LNCAP (cell line): Measurements from ENCODE around the gene KAT6B.

Source experiments
- TF ChIP-seq, protein P1 (sequence below): fragments of 450-650 bp; IDR thresholded peaks from 2 replicates; pipeline ENCODE4 v1.5.1; 2017; ENCODE audit warnings: mild to moderate bottlenecking

KAT6B gene

DNA sequence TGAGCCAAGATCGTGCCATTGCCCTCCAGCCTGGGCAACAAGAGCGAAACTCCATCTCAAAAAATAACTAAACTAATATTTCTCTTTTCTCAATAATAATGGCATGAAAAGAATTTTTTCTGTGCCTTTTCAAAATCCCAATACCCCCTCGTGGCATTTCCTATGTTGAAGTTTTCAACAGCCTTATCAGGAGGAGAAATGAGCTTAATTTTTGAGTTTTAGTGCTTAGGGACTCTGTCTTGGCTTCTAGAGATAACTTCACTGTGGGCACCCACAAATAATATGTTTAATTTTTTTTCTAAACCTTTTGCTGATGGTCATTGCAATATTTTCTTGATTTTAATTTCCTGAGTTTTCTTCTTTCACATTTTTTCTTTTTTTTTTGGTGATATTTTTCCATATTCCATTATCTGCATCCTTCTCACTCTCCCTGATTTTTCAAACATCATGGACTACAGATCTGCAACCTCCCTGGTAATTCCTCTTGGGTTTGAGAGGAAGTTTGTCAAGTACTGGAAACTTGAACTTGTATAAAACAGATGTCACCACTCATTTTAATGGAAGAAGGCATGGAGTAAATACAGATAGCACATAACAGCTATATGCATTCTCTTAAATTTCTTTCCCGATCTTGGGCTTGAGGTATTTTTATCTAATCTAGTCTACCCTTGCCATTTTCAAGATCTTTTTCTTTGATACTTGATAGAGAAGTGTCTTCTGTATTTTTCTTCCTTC lies 84.0 kb downstream of the KAT6B start:
- TF ChIP-seq, protein P1, sequence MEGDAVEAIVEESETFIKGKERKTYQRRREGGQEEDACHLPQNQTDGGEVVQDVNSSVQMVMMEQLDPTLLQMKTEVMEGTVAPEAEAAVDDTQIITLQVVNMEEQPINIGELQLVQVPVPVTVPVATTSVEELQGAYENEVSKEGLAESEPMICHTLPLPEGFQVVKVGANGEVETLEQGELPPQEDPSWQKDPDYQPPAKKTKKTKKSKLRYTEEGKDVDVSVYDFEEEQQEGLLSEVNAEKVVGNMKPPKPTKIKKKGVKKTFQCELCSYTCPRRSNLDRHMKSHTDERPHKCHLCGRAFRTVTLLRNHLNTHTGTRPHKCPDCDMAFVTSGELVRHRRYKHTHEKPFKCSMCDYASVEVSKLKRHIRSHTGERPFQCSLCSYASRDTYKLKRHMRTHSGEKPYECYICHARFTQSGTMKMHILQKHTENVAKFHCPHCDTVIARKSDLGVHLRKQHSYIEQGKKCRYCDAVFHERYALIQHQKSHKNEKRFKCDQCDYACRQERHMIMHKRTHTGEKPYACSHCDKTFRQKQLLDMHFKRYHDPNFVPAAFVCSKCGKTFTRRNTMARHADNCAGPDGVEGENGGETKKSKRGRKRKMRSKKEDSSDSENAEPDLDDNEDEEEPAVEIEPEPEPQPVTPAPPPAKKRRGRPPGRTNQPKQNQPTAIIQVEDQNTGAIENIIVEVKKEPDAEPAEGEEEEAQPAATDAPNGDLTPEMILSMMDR = no peak

DNA sequence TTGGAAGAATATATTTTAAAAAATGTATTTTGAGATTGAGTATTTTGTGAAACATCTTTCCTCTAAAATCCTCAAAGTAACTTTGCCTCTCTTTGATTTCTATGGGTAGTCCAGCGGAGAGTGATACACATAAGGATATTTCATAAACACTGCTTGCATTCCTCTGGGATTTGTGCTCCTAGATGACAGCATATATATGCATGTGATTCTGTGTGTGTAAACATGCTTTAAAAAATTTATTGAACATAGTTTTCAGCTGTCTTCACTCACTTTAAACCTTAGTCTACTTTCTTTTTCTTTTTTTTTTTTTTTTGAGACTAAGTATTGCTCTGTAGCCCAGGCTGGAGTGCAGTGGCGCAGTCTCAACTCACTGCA lies 84.6 kb downstream of the KAT6B start:
- TF ChIP-seq, protein P1 = no peak

DNA sequence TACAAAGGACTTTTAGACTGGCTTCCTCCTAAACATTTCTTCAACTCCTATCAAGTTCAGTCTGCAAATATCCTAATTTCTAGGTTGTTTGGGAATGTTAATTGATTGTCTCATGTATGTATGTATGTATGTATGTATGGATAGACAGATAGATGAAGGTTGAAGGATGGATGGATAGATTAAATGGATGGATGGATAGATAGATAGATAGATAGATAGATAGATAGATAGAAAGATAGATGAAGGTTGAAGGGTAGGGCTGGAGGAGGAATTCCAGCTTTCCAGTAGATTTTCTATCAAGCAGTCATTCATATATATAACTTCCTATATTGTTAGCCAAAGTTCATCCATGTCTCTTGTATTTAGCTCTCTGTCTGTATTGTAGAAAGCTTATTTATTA lies 85.8 kb downstream of the KAT6B start:
- TF ChIP-seq, protein P1 = no peak

DNA sequence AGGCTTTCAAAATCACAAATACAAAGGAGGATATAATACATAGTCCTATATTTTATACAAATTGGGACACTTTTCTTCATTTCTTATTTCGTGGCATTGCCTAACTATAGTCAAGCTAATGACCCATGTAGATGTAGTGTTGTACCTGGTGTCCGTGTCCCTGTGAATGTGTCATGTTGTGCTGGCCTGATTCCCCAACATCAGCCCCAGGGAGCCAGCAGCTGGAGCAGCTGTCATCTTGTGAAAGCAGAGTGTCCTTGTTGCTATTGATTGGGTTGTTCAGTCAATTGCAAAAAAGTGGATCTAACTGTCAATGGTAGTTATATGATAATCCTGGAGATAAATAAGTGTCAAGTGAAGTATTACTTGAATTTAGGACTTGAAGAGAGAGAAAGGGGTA lies 86.3 kb downstream of the KAT6B start:
- TF ChIP-seq, protein P1 = no peak

DNA sequence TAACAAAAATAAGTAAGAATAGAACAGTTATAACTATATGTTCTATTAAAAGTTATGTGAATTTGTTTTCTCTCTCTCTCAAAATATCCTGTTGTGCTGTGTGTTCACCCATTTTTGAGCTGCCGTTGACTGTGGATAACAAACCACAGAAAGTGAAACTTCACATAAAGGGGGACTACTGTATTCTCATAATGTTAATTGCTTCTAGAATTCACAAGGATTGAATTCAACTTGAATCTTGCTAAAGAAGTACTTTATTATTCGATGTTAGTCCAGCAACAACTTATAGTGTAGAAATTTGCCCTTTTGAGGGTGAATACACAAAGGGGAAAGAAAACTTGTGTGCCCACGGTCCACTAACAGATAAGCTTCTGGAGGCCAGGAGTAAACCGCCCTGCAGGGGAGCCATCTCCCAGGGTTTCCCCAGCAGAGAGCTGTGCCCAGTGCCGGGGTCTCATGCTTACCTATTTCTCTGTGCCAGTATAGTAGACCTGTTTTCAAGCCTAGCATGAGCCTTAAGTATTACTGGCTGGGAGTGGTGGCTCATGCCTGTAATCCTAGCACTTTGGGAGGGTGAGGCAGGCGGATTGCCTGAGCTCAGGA lies 87.1 kb downstream of the KAT6B start:
- TF ChIP-seq, protein P1 = no peak

DNA sequence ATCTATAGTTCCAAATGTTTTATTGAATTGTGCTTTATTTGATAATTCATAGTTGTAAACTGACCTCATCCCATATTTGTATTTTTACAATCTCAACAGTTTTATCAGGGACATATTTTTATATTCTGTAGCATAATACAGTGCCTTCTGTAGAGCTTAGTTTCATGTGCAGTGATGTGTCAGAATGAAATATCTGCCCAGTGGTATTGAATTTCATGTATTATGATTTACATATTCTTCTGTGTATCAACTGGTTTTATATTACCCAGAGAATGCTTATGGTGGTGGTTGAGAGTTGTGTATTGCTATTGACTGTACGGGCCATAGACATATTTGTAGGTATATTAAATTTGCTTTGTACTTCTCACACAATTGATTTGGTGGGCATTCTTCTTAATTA lies 89.9 kb downstream of the KAT6B start:
- TF ChIP-seq, protein P1 = no peak

DNA sequence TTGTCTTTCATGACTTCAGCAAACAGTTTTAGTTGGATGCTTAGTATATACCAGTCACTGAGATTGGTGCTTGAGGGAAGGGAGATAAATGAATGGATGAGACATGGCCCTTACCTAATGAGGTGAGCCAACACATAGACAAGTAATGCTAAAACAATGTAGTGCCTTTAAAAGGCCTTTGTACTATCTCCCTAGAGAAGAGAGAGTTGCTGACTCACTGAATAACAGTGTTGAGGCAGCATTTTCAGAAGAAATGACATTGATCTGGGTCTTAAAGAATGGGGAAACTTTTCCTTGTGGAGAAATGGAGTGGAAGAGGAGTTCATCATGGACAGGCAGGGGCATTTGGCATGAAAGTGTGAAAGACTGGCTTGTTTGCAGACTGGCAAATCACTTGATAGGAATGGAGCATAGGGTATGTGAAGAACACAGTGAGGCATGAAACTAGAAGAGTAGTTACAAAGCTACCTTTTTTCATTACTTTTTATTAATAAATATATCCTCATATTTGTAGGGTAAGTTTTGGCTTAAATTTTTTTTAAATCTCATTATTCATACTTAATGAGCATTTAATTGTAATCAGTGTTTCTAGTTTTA lies 91.2 kb downstream of the KAT6B start:
- TF ChIP-seq, protein P1 = no peak
